C4-2B (cell line): Measurements from ENCODE around the gene PAM16.
"Not testable (repeated sequence)": the region's sequence is repeated elsewhere in the genome, so short reads cannot be mapped to it uniquely, and the experiment has no call there.

Experiments used
- CTCF ChIP-seq: fragments of 450-650 bp; conservative IDR thresholded peaks from 2 replicates; pipeline ENCODE4 v1.5.1; 2017; ENCODE audit warnings: mild to moderate bottlenecking
- ZFX ChIP-seq: fragments of 450-650 bp; IDR thresholded peaks from 2 replicates; pipeline ENCODE4 v1.6.1; 2017

- not testable (repeated sequence) for TF ChIP-seq CTCF, ZFX
These were observed 17.4 kb downstream of the PAM16 start for GRCh38 chr16:4333714-4334113.
